K562 (cell line): Measurements from ENCODE around the gene CARMIL3.

ENCODE experiments used
- ESRRA ChIP-seq: fragments of 450-650 bp; IDR thresholded peaks from 2 replicates; pipeline ENCODE4 v1.6.1; 2014; ENCODE audit warnings: low read depth, mild to moderate bottlenecking, moderate library complexity, borderline replicate concordance
- HDAC6 ChIP-seq: IDR thresholded peaks from 2 replicates; pipeline ENCODE4 v1.6.1; 2012; ENCODE audit warnings: low read depth, mild to moderate bottlenecking, control low read depth, inconsistent platforms, low read length, moderate library complexity
- MXI1 ChIP-seq: IDR thresholded peaks from 2 replicates; pipeline ENCODE4 v1.6.1; 2011; ENCODE audit warnings: low read depth, mild to moderate bottlenecking, improper control_type of control experiment, low read length
- NFRKB ChIP-seq: fragments of 450-650 bp; IDR thresholded peaks from 2 replicates; pipeline ENCODE4 v1.6.1; 2016; ENCODE audit warnings: low read depth
- POLR2AphosphoS5 ChIP-seq: IDR thresholded peaks from 2 replicates; pipeline ENCODE4 v1.6.1; 2011; ENCODE audit warnings: mild to moderate bottlenecking, low read depth, low read length, moderate library complexity; ENCODE audit not compliant: control insufficient read depth, insufficient read depth
- SP1 ChIP-seq: sonication (generic); formaldehyde crosslinking; IDR thresholded peaks from 2 replicates; pipeline ENCODE4 v1.8.1; 2022; ENCODE audit warnings: mild to moderate bottlenecking, missing genetic modification reagents
- TAF1 ChIP-seq: IDR thresholded peaks from 2 replicates; pipeline ENCODE4 v1.6.1; 2011; ENCODE audit warnings: mild to moderate bottlenecking, low read length, moderate library complexity; ENCODE audit not compliant: insufficient read depth, control insufficient read depth, severe bottlenecking; ENCODE audit errors: extremely low read depth
- TF ChIP-seq, protein P1 (sequence below), 3 experiments: IDR thresholded peaks in 2 of 3; conservative IDR thresholded peaks in 1 of 3; 2 replicates each; pipeline ENCODE4 v1.5.1; 2011 to 2012; ENCODE audit warnings: low read length in 3 of 3, mild to moderate bottlenecking in 3 of 3, control low read depth in 2 of 3, improper control_type of control experiment in 1 of 3, inconsistent platforms in 1 of 3, low read depth in 1 of 3, mixed read lengths in 1 of 3, moderate library complexity in 1 of 3; ENCODE audit not compliant: insufficient read depth in 2 of 3

DNA sequence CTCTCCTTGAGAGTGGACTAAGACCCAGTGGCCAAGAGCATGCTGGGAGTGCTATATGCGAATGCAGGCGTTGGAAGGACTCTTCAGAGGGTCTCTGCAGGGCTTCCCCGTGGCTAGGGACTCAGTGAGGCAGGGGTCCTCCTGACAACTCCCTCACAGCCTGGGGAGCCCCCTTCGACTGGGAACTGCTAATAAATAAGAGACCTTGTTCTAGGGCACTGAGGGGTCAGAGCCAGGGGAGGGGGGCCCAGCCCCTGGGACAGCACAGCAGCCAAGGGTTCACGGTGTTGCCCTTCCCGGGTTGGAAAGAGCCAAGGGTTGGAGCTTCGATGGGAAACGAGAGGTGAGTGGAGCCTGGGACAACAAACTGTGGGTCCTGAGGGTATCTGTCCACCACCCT is 13.6 kb downstream of the CARMIL3 start:
- TF ChIP-seq ESRRA (no peak), TAF1 (no peak), NFRKB (no peak), POLR2AphosphoS5 (no peak), HDAC6 (no peak), SP1 (CRISPR knock-in tag) (no peak), MXI1 (no peak)
- TF ChIP-seq, protein P1, sequence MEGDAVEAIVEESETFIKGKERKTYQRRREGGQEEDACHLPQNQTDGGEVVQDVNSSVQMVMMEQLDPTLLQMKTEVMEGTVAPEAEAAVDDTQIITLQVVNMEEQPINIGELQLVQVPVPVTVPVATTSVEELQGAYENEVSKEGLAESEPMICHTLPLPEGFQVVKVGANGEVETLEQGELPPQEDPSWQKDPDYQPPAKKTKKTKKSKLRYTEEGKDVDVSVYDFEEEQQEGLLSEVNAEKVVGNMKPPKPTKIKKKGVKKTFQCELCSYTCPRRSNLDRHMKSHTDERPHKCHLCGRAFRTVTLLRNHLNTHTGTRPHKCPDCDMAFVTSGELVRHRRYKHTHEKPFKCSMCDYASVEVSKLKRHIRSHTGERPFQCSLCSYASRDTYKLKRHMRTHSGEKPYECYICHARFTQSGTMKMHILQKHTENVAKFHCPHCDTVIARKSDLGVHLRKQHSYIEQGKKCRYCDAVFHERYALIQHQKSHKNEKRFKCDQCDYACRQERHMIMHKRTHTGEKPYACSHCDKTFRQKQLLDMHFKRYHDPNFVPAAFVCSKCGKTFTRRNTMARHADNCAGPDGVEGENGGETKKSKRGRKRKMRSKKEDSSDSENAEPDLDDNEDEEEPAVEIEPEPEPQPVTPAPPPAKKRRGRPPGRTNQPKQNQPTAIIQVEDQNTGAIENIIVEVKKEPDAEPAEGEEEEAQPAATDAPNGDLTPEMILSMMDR (IDR thresholded peaks at IDR 0.05 in 2 of 3, conservative IDR thresholded peaks at IDR 0.05 in 1 of 3; ENCODE audit: insufficient read depth in 2 of 3, low read depth in 1 of 3, low read length in 3 of 3): no peak
